Psoas muscle (tissue), 8 donors: Measurements from ENCODE around the gene SPIN2A. TPM values are rescaled to one million over a fixed set of nuclear protein-coding genes. Genes with fewer than 3 reads are reported as not detected.
"Not testable (repeated sequence)": the region's sequence is repeated elsewhere in the genome, so short reads cannot be mapped to it uniquely, and the experiment has no call there.

ENCODE experiments used
- ATAC-seq, 4 donors: fragments of 200-7000 bp; cut with Tn5 transposase; one replicate each; pipeline ENCODE4 v1.9.1; 2020; ENCODE audit warnings: moderate library complexity in 3 of 4, mild to moderate bottlenecking in 2 of 4
- DNase-seq, 2 donors: peaks; one replicate each; pipeline ENCODE4 v3.0.0-alpha.2; 2020
- H3K27ac ChIP-seq: fragments of 200-600 bp; one replicate; pipeline ENCODE4 v1.8.0; 2022
- H3K27me3 ChIP-seq, 3 donors: fragments of 200-600 bp in 1 of 3; one replicate each; pipeline versions ENCODE4 v1.6.1 to v1.8.0; 2013 to 2022; ENCODE audit warnings: low read length in 2 of 3, mild to moderate bottlenecking in 2 of 3, moderate library complexity in 1 of 3; ENCODE audit not compliant: insufficient read depth in 3 of 3
- H3K36me3 ChIP-seq, 2 donors: fragments of 200-600 bp in 1 of 2; one replicate each; pipeline versions ENCODE4 v1.6.1 to v1.8.0; 2013 to 2022; ENCODE audit warnings: low read depth in 1 of 2, mild to moderate bottlenecking in 1 of 2, moderate library complexity in 1 of 2; ENCODE audit not compliant: insufficient read depth in 1 of 2
- H3K4me1 ChIP-seq: fragments of 200-600 bp; one replicate; pipeline ENCODE4 v1.8.0; 2022
- H3K4me3 ChIP-seq: fragments of 200-600 bp; one replicate; pipeline ENCODE4 v1.8.0; 2022; ENCODE audit warnings: mild to moderate bottlenecking
- H3K9me3 ChIP-seq: fragments of 200-600 bp; one replicate; pipeline ENCODE4 v1.8.0; 2022
- WGBS, 3 donors: extraction: QIAGEN DNeasy Blood & Tissue Kit; methylation state at CpG; one replicate each; pipeline versions ENCODE4 v1.1.6 to v1.1.7; 2013; 5-methylcytosine and 5-hydroxymethylcytosine counted together
- intact Hi-C, 2 donors: fragments of 100-400 bp; cut with DNase I; formaldehyde crosslinking; loops; one replicate each; pipeline versions ENCODE4 v1.11.0 to v1.14.2; 2022
- long read RNA-seq, 2 donors: library from polyadenylated mRNA; unstranded; transcript quantifications; one replicate each; pipeline ENCODE4 v2.0.0, GENCODE V29; 2021
- polyA plus RNA-seq, 3 donors: library from polyadenylated mRNA; stranded (reverse); fragments of 200-250 nt; gene quantifications; one replicate each; pipeline ENCODE4 v1.2.3, GENCODE V29; 2013
- total RNA-seq, 4 donors: library from RNA; stranded (reverse); fragmentation: NEBNext Ultra II Directional in 2 of 4; extraction: Animal tissue kit (Norgen Biotek cat#: 25700) in 2 of 4; gene quantifications; one replicate each; pipeline versions ENCODE4 v1.2.1 to v1.2.4, GENCODE V29; 2021 to 2023
- TF ChIP-seq, protein P1 (sequence below): fragments of 200-600 bp; IDR thresholded peaks from one replicate; pipeline ENCODE4 v1.8.0; 2022; ENCODE audit warnings: antibody characterized with exemption
- donor health status: healthy with polysubstance abuse.
- donor health status: DM: no; HTN: no; CAD: no; lungs with moderate emphysema.
- donor health status: Bipolar disorder and iron deficiency.
- donor health status: healthy.
- donor health status: DM: yes; HTN: yes; CAD: no.
- donor health status: DM: no; HTN: no; CAD: no.
- donor health status: DM: no; HTN: no; CAD: no.
- donor health status: DM: yes; HTN: yes; CAD: no.

The SPIN2A gene
- total RNA-seq (under 1 TPM; 0.12 to 0.25 (median 0.19) TPM), polyA plus RNA-seq (under 1 TPM in 2 of 3 donors, not detected in 1; 0.08 to 0.09 TPM)
- long read RNA-seq, donor 1: 0 reads
- long read RNA-seq, donor 2: 0 reads

GRCh38 chrX:57137073-57137472 lies at the start of gene SPIN2A:
Gene SPIN2A, minus strand, starts transcription at chrX:57137397. Its CDS starts 800 bp downstream, at chrX:57136597.
- ATAC-seq: peak in 3 of 4 donors; percentile 66 to 82 (median 78)
- DNase-seq: peak; percentile 18 to 44
- 24 to 47% (median 25%) methylated on average over 8 to 27 of the region's 27 CpGs for WGBS, 3 donors

DNA sequence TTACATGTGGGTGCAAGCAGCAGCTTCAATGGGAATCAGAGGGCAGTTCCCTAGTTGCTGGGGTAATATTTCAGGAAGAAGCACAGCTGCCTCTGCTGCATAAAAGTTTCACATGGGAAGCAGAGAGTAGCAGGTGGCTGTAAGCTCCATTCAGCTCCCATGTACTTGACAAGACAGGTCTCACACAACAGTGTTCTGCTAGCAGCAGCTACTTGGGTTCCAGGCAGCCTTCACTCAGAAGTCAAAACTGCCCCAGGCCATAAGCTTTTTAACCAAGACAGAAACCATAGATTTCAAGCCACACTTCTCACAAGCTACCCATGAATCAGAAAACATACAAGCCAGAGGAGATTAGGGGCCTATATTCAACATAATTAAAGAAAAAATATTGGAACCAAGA lies 41.4 kb upstream of the SPIN2A start:
- Histone ChIP-seq H3K4me1 (no peaks in the 10 kb centered on the region), H3K9me3 (peaks cover 33% of the 10 kb centered on the region), H3K27ac (no peak overlapping the region), H3K36me3 (no peaks in the 10 kb centered on the region), H3K27me3 (peaks cover 0 to 5% (median 0%) of the 10 kb centered on the region in 3 donors), H3K4me3 (no peak overlapping the region)
- TF ChIP-seq, protein P1, sequence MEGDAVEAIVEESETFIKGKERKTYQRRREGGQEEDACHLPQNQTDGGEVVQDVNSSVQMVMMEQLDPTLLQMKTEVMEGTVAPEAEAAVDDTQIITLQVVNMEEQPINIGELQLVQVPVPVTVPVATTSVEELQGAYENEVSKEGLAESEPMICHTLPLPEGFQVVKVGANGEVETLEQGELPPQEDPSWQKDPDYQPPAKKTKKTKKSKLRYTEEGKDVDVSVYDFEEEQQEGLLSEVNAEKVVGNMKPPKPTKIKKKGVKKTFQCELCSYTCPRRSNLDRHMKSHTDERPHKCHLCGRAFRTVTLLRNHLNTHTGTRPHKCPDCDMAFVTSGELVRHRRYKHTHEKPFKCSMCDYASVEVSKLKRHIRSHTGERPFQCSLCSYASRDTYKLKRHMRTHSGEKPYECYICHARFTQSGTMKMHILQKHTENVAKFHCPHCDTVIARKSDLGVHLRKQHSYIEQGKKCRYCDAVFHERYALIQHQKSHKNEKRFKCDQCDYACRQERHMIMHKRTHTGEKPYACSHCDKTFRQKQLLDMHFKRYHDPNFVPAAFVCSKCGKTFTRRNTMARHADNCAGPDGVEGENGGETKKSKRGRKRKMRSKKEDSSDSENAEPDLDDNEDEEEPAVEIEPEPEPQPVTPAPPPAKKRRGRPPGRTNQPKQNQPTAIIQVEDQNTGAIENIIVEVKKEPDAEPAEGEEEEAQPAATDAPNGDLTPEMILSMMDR: no peak
- no peak for ATAC-seq
- DNase-seq: no peak
- intact Hi-C loops: no loop called here

More at GRCh38 chrX:57137073-57137472, at the start of gene SPIN2A:
- H3K9me3 ChIP-seq, H3K4me1 ChIP-seq, H3K27ac ChIP-seq, H3K36me3 ChIP-seq, H3K27me3 ChIP-seq, intact Hi-C loops: not testable (repeated sequence)
- H3K4me3 ChIP-seq: peak within 1 kb of the TSS; percentile 42

- peaks cover 0 to 5% (median 0%) of the 10 kb centered on the region in 3 donors for H3K27me3 ChIP-seq
- ATAC-seq (no peak), DNase-seq (no peak)
- intact Hi-C loops: no loop called here
- TF ChIP-seq, protein P1: no peak
- WGBS, 3 donors: 44 to 49% (median 47%) methylated on average over 1 of the region's 1 CpG
- peaks cover 19% of the 10 kb centered on the region for H3K9me3 ChIP-seq
- no peak overlapping the region for H3K27ac ChIP-seq
- no peaks in the 10 kb centered on the region for H3K36me3 ChIP-seq
- no peaks in the 10 kb centered on the region for H3K4me1 ChIP-seq
- H3K4me3 ChIP-seq: no peak overlapping the region
Measured at GRCh38 chrX:57177070-57177469, 39.9 kb upstream of the SPIN2A start.

DNA sequence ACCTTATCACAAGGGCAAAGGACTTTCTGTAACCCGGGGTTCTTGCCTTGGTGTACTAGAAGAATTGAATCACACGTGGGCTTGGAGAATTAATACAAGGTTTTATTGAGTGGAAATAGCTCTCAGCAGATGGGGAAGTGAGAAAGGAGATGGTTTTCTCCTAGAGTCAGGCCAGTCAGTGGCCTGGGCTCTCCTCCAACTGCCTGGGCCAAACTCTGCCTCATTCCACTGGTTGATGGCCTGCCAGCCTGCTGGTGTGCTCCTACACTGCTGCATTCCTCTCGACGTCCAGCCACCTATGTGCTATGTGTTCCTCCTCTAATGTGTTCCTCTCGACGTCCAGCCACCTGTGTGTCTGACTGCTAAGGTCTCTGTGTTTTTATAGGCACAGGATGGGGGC lies 35.3 kb upstream of the SPIN2A start:
- TF ChIP-seq, protein P1: no peak
- DNase-seq (no peak), ATAC-seq (peak in 2 of 4 donors; percentile 48 to 54)
- 23 to 44% (median 41%) methylated on average over 6 of the region's 6 CpGs for WGBS, 3 donors
- H3K36me3 ChIP-seq: no peaks in the 10 kb centered on the region
- no peak overlapping the region for H3K27ac ChIP-seq
- no peaks in the 10 kb centered on the region for H3K27me3 ChIP-seq
- no peaks in the 10 kb centered on the region for H3K9me3 ChIP-seq
- H3K4me3 ChIP-seq: no peak overlapping the region
- intact Hi-C loops: no loop called here
- no peaks in the 10 kb centered on the region for H3K4me1 ChIP-seq

DNA sequence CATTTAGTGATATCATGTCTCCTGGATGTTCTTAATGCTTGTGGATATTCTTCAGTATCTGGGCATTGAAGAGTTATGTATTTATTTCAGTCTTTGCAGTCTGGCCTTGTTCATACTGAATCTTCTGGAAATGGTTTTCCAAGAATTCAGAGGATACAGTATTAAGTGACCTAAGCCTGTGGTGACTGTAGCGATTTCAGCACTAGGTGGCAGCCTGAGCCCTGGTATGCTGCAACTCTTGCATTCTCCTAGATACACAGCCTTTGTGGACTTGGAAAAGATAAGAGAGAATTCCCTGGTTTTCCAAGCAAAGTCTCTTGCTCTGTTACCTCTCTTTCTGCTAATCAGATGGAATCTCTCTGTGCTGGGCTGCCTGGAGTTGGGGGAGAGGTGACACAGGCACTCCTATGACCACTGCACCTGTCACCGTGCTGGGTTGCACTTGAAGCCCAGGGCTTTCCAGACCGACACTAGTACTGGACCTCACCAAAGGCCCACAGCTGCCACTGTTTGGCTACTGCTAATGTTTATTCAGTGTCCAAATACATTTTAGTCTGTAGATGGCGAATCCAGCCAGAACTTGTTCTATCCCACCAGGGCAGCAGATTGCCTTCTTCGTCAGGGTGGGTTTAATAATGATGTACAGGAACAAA lies 19.3 kb upstream of the SPIN2A start:
- ATAC-seq: peak in 1 of 4 donors; percentile 38
- H3K27me3 ChIP-seq: no peaks in the 10 kb centered on the region
- no peaks in the 10 kb centered on the region for H3K4me1 ChIP-seq
- WGBS, 3 donors: 41 to 63% (median 53%) methylated on average over 5 of the region's 5 CpGs
- H3K36me3 ChIP-seq: no peaks in the 10 kb centered on the region
- peaks cover 10% of the 10 kb centered on the region for H3K9me3 ChIP-seq
- no peak overlapping the region for H3K27ac ChIP-seq
- H3K4me3 ChIP-seq: no peak overlapping the region
- no peak for DNase-seq
- intact Hi-C loops: loop anchor here in 1 of 2 donors (5.0 kb wide), 1 partner anchor 296 kb away; no protein-coding TSS in a partner anchor
- TF ChIP-seq, protein P1: peak; percentile 42
